K562 (cell line): ENCODE results near the gene BORCS8. TPM values are rescaled to one million over a fixed set of nuclear protein-coding genes. Genes with fewer than 3 reads are reported as not detected.
A peak's percentile ranks its signal among the peaks of the same experiment; 100 is the strongest.

ENCODE experiments used
- ARID1B ChIP-seq: fragments of 450-650 bp; IDR thresholded peaks from 2 replicates; pipeline ENCODE4 v1.6.1; 2016; ENCODE audit warnings: antibody characterized with exemption, mild to moderate bottlenecking, inconsistent platforms
- CBFA2T3 ChIP-seq: fragments of 450-650 bp; IDR thresholded peaks from 2 replicates; pipeline ENCODE4 v1.6.1; 2017
- CHD2 ChIP-seq: IDR thresholded peaks from 2 replicates; pipeline ENCODE4 v1.6.1; 2011; ENCODE audit warnings: low read depth, low read length
- ESRRB ChIP-seq: fragments of 250-450 bp; sonication (Bioruptor Pico); IDR thresholded peaks from 2 replicates; pipeline ENCODE4 v1.5.0; 2020; ENCODE audit warnings: mild to moderate bottlenecking, moderate library complexity, borderline replicate concordance
- HNRNPH1 ChIP-seq: fragments of 200-400 bp; formaldehyde crosslinking; optimal IDR thresholded peaks from 2 replicates; pipeline ENCODE3; 2017; ENCODE audit warnings: low read depth, mild to moderate bottlenecking, low read length, moderate library complexity
- MTA1 ChIP-seq: fragments of 450-650 bp; IDR thresholded peaks from 2 replicates; pipeline ENCODE4 v1.6.1; 2017; ENCODE audit warnings: borderline replicate concordance
- NFATC3 ChIP-seq: fragments of 450-650 bp; IDR thresholded peaks from 2 replicates; pipeline ENCODE4 v1.6.1; 2017; ENCODE audit warnings: mild to moderate bottlenecking
- PRPF4 ChIP-seq: fragments of 200-400 bp; formaldehyde crosslinking; IDR thresholded peaks from one replicate; pipeline ENCODE4 v1.6.1; 2017; ENCODE audit warnings: low read length, low read depth, mild to moderate bottlenecking; ENCODE audit not compliant: insufficient read depth, poor library complexity, severe bottlenecking
- RB1 ChIP-seq: fragments of 450-650 bp; IDR thresholded peaks from 2 replicates; pipeline ENCODE4 v1.6.1; 2017; ENCODE audit warnings: low read depth, mild to moderate bottlenecking
- RBM14 ChIP-seq: fragments of 200-400 bp; formaldehyde crosslinking; IDR thresholded peaks from 2 replicates; pipeline ENCODE4 v1.6.1; 2018; ENCODE audit warnings: low read depth, mild to moderate bottlenecking, low read length, moderate library complexity, borderline replicate concordance; ENCODE audit not compliant: insufficient read depth
- STAG1 ChIP-seq: sonication (generic); formaldehyde crosslinking; IDR thresholded peaks from 2 replicates; pipeline ENCODE4 v1.5.0; 2020; ENCODE audit warnings: missing genetic modification reagents, borderline replicate concordance
- TFAM ChIP-seq: fragments of 250-450 bp; sonication (Bioruptor Pico); conservative IDR thresholded peaks from 2 replicates; pipeline ENCODE4 v1.5.0; 2021; ENCODE audit warnings: mild to moderate bottlenecking, moderate library complexity
- YY1 ChIP-seq, 3 experiments: IDR thresholded peaks; 2 replicates each; pipeline ENCODE4 v1.6.1; 2011; ENCODE audit warnings: low read length in 2 of 3, mild to moderate bottlenecking in 2 of 3, moderate library complexity in 2 of 3, borderline replicate concordance in 1 of 3, control low read depth in 1 of 3, low read depth in 1 of 3; ENCODE audit not compliant: insufficient read depth in 3 of 3, insufficient replicate concordance in 2 of 3, control insufficient read depth in 1 of 3, insufficient read length in 1 of 3; ENCODE audit errors: extremely low read depth in 1 of 3
- polyA plus RNA-seq, 8 experiments: library from polyadenylated mRNA; depleted of rRNA in 4 of 8; stranded (reverse) in 5 of 8; unstranded in 3 of 8; fragments of >200 nt; fragmentation: Nextera tagmentation in 2 of 8; fragmentation: Illumina TruSeq in 1 of 8; extraction: Ambion mirVana in 2 of 8; extraction: Trizol in 1 of 8; gene quantifications; 2 replicates each; pipeline versions ENCODE4 v1.2.1 to v1.2.3, GENCODE V29; 2011 to 2014; ENCODE audit warnings: inconsistent platforms in 1 of 8, missing spikeins in 1 of 8
- total RNA-seq, 7 experiments: library from RNA; depleted of rRNA in 6 of 7; stranded (reverse); fragments of >200 nt in 6 of 7; fragmentation: Illumina TruSeq in 2 of 7; extraction: Trizol in 2 of 7; gene quantifications; 2 replicates each; pipeline versions ENCODE4 v1.2.1 to v1.2.3, GENCODE V29; 2011 to 2021; ENCODE audit warnings: low replicate concordance in 1 of 7
- TF ChIP-seq, protein P1 (sequence below), 2 experiments: fragments of 150-350 bp in 1 of 2; IDR thresholded peaks; 2 replicates each; pipeline ENCODE4 v1.6.1; 2012 to 2016; ENCODE audit warnings: low read depth in 2 of 2, low read length in 2 of 2, mild to moderate bottlenecking in 1 of 2, moderate library complexity in 1 of 2
- TF ChIP-seq, protein P2 (sequence below): sonication (generic); IDR thresholded peaks from 2 replicates; pipeline ENCODE4 v1.6.1; 2016
- TF ChIP-seq, protein P3 (sequence below): fragments of 250-450 bp; sonication (Bioruptor Pico); IDR thresholded peaks from 2 replicates; pipeline ENCODE4 v1.4.0; 2020

BORCS8 gene
- total and polyA plus RNA-seq, 9 of the 15 experiments (the other 6 are each of a cell fraction or from before 2014, with no cell fraction given), result 4.6 to 33.6 (median 16.3) TPM

DNA sequence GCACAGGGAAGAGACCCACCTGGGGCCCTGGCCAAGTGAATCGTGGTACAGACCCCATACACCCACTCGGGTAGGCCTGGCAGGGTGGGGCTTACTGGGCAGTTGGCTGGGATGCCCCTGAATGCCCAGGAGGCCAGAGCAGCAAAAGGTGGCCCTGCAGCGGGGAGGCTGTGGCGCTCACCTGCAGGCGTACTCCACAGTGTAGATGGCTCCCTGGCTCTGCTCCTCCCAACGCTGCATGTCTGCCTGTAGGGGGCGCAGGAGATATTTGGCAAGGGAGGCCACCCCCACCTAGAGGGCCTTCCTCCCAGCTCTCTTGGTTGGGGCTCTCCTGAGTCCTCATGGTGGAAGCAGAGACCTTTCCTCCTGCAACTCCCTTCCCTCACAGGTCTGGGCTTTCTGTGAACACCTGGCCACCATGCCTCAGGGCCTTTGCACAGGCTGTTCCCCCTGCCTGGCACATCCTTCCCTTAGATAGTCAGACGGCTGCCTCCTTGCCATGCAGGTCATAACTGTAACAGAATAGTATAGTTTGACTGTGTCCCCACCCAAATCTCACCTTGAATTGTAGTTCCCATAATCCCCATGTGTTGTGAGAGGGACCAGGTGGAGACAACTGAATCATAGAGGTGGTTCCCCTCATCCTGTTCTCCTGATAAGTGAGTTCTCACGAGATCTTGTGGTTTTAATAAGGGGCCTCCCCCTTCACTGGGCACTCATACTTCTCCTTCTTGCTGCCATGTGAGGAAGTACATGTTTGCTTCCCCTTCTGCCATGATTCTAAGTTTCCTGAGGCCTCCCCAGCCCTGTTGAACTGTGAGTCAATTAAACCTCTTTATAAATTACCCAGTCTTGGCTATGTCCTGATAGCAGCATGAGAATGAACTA is 5.9 kb downstream of the BORCS8 start (continued):
- 0 out of 2 replicates have a peak, but pooled peaks have one; percentile 7 for TF ChIP-seq CBFA2T3
- TF ChIP-seq YY1 (IDR thresholded peaks at IDR 0.05; ENCODE audit: borderline replicate concordance in 1 of 3, control insufficient read depth in 1 of 3, extremely low read depth in 1 of 3, insufficient read depth in 3 of 3, insufficient read length in 1 of 3, insufficient replicate concordance in 2 of 3, low read depth in 1 of 3, low read length in 2 of 3), result peak in 1 of 3 experiments; percentile 40
- TF ChIP-seq, protein P1, sequence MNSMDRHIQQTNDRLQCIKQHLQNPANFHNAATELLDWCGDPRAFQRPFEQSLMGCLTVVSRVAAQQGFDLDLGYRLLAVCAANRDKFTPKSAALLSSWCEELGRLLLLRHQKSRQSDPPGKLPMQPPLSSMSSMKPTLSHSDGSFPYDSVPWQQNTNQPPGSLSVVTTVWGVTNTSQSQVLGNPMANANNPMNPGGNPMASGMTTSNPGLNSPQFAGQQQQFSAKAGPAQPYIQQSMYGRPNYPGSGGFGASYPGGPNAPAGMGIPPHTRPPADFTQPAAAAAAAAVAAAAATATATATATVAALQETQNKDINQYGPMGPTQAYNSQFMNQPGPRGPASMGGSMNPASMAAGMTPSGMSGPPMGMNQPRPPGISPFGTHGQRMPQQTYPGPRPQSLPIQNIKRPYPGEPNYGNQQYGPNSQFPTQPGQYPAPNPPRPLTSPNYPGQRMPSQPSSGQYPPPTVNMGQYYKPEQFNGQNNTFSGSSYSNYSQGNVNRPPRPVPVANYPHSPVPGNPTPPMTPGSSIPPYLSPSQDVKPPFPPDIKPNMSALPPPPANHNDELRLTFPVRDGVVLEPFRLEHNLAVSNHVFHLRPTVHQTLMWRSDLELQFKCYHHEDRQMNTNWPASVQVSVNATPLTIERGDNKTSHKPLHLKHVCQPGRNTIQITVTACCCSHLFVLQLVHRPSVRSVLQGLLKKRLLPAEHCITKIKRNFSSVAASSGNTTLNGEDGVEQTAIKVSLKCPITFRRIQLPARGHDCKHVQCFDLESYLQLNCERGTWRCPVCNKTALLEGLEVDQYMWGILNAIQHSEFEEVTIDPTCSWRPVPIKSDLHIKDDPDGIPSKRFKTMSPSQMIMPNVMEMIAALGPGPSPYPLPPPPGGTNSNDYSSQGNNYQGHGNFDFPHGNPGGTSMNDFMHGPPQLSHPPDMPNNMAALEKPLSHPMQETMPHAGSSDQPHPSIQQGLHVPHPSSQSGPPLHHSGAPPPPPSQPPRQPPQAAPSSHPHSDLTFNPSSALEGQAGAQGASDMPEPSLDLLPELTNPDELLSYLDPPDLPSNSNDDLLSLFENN (IDR thresholded peaks at IDR 0.05; ENCODE audit: low read depth in 2 of 2, low read length in 2 of 2), result no peak
- no peak for TF ChIP-seq NFATC3
- TF ChIP-seq CHD2, result peak; percentile 76
- TF ChIP-seq RB1, result peak; percentile 62
- no peak for TF ChIP-seq ESRRB (CRISPR knock-in tag)
- peak; percentile 31; the same call in 1 of the 2 replicates for TF ChIP-seq STAG1 (CRISPR knock-in tag)
- TF ChIP-seq ARID1B, result no peak
- TF ChIP-seq PRPF4, result no peak
- TF ChIP-seq RBM14, result no peak
- TF ChIP-seq, protein P2, sequence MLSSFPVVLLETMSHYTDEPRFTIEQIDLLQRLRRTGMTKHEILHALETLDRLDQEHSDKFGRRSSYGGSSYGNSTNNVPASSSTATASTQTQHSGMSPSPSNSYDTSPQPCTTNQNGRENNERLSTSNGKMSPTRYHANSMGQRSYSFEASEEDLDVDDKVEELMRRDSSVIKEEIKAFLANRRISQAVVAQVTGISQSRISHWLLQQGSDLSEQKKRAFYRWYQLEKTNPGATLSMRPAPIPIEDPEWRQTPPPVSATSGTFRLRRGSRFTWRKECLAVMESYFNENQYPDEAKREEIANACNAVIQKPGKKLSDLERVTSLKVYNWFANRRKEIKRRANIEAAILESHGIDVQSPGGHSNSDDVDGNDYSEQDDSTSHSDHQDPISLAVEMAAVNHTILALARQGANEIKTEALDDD, result no peak
- no peak for TF ChIP-seq TFAM (CRISPR knock-in tag)
- TF ChIP-seq, protein P3, sequence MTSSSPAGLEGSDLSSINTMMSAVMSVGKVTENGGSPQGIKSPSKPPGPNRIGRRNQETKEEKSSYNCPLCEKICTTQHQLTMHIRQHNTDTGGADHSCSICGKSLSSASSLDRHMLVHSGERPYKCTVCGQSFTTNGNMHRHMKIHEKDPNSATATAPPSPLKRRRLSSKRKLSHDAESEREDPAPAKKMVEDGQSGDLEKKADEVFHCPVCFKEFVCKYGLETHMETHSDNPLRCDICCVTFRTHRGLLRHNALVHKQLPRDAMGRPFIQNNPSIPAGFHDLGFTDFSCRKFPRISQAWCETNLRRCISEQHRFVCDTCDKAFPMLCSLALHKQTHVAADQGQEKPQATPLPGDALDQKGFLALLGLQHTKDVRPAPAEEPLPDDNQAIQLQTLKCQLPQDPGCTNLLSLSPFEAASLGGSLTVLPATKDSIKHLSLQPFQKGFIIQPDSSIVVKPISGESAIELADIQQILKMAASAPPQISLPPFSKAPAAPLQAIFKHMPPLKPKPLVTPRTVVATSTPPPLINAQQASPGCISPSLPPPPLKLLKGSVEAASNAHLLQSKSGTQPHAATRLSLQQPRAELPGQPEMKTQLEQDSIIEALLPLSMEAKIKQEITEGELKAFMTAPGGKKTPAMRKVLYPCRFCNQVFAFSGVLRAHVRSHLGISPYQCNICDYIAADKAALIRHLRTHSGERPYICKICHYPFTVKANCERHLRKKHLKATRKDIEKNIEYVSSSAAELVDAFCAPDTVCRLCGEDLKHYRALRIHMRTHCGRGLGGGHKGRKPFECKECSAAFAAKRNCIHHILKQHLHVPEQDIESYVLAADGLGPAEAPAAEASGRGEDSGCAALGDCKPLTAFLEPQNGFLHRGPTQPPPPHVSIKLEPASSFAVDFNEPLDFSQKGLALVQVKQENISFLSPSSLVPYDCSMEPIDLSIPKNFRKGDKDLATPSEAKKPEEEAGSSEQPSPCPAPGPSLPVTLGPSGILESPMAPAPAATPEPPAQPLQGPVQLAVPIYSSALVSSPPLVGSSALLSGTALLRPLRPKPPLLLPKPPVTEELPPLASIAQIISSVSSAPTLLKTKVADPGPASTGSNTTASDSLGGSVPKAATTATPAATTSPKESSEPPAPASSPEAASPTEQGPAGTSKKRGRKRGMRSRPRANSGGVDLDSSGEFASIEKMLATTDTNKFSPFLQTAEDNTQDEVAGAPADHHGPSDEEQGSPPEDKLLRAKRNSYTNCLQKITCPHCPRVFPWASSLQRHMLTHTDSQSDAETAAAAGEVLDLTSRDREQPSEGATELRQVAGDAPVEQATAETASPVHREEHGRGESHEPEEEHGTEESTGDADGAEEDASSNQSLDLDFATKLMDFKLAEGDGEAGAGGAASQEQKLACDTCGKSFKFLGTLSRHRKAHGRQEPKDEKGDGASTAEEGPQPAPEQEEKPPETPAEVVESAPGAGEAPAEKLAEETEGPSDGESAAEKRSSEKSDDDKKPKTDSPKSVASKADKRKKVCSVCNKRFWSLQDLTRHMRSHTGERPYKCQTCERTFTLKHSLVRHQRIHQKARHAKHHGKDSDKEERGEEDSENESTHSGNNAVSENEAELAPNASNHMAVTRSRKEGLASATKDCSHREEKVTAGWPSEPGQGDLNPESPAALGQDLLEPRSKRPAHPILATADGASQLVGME (CRISPR knock-in tag), result no peak
- no peak for TF ChIP-seq HNRNPH1
- TF ChIP-seq MTA1, result no peak
